Motor neuron (in vitro differentiated cells): ENCODE data around the gene RFC2. TPM values are rescaled to one million over a fixed set of nuclear protein-coding genes. Genes with fewer than 3 reads are reported as not detected.
"Not testable (repeated sequence)": the region's sequence is repeated elsewhere in the genome, so short reads cannot be mapped to it uniquely, and the experiment has no call there.

Experiments used
- ATAC-seq, 8 experiments: fragments of 200-7000 bp; cut with Tn5 transposase; replicated peaks in 6 of 8; 2 replicates each; pipeline ENCODE4 v1.8.0; 2021; ENCODE audit warnings: mild to moderate bottlenecking in 8 of 8, moderate library complexity in 8 of 8
- H3K27ac ChIP-seq, 2 donors: fragments of 250-450 bp; sonication (Bioruptor Pico); 2 replicates each; pipeline ENCODE4 v1.9.0; 2021; ENCODE audit warnings: antibody characterized with exemption in 2 of 2, mild to moderate bottlenecking in 2 of 2, moderate library complexity in 1 of 2
- H3K4me1 ChIP-seq, 2 donors: fragments of 250-450 bp; sonication (Bioruptor Pico); replicated peaks in 1 of 2; 2 replicates each; pipeline ENCODE4 v1.6.1; 2021; ENCODE audit warnings: antibody characterized with exemption in 2 of 2, mild to moderate bottlenecking in 2 of 2, moderate library complexity in 1 of 2
- H3K4me3 ChIP-seq, 5 donors: fragments of 250-450 bp; sonication (Bioruptor Pico); 2 replicates each; pipeline ENCODE4 v1.9.0; 2021; ENCODE audit warnings: antibody characterized with exemption in 5 of 5, mild to moderate bottlenecking in 5 of 5, moderate library complexity in 4 of 5
- WGBS, 10 experiments: fragments of 450-650 bp; shearing (Covaris generic); methylation state at CpG; one replicate each; pipeline ENCODE4 v1.0.0; 2022; 5-methylcytosine and 5-hydroxymethylcytosine counted together
- in situ Hi-C, 9 experiments: fragments of 400-800 bp; cut with MboI; loops; one replicate each; pipeline ENCODE4 v1.15.0; 2021; ENCODE audit warnings: low sequenced_read_pairs in 9 of 9, low pct_unique_long_range_greater_than_20kb in 2 of 9; ENCODE audit not compliant: unreplicated experiment in 9 of 9
- total RNA-seq, 8 experiments: library from RNA; unstranded; fragments of 300-600 nt; gene quantifications; 2 replicates each; pipeline versions ENCODE4 v1.2.3 to v1.2.4, GENCODE V29; 2022

Gene RFC2
- total RNA-seq, 8 experiments from 2014 or later: 10.3 to 53.0 (median 18.7) TPM

- no peak overlapping the region for H3K4me3 ChIP-seq
- ATAC-seq: peak in 2 of 8 experiments; percentile 11 to 24
- in situ Hi-C loops: loop anchor here in 4 of 9 experiments (25.0 kb wide), 2 partner anchors 168 to 357 kb away; partner anchors contain the start of gene TMEM270 (in 1 of the 4)
- 40 to 100% (median 82%) methylated on average over 1 to 4 of the region's 11 CpGs; no CpG with 5 or more reads in 6 of the 10 experiments for WGBS, 10 experiments
- H3K4me1 ChIP-seq: no peaks in the 10 kb centered on the region
- no peak overlapping the region for H3K27ac ChIP-seq
Measured at GRCh38 chr7:74219416-74219815, 34.8 kb downstream of the RFC2 start.

GRCh38 chr7:74218343-74218698 lies 35.9 kb downstream of the RFC2 start:
- in situ Hi-C loops: loop anchor here in 4 of 9 experiments (25.0 kb wide), 2 partner anchors 169 to 356 kb away; partner anchors contain the start of gene TMEM270 (in 1 of the 4)
- Histone ChIP-seq H3K4me3 (no peak overlapping the region), H3K4me1 (no peaks in the 10 kb centered on the region), H3K27ac (no peak overlapping the region)
- ATAC-seq: no peak
- 75 to 100% (median 88%) methylated on average over 1 to 2 of the region's 2 CpGs; no CpG with 5 or more reads in 3 of the 10 experiments for WGBS, 10 experiments

- in situ Hi-C loops: loop anchor here in 4 of 9 experiments (25.0 kb wide), 2 partner anchors 170 to 355 kb away; partner anchors contain the start of gene TMEM270 (in 1 of the 4)
- Histone ChIP-seq H3K4me1 (no peaks in the 10 kb centered on the region), H3K4me3 (no peak overlapping the region), H3K27ac (no peak overlapping the region)
- WGBS, 10 experiments: 20 to 100% (median 83%) methylated on average over 1 to 6 of the region's 20 CpGs; no CpG with 5 or more reads in 4 of the 10 experiments
- no peak for ATAC-seq
Measured at GRCh38 chr7:74217455-74218342, 36.5 kb downstream of the RFC2 start.

- Histone ChIP-seq H3K4me3 (no peak overlapping the region), H3K4me1 (no peaks in the 10 kb centered on the region), H3K27ac (no peak overlapping the region)
- in situ Hi-C loops: loop anchor here in 4 of 9 experiments (25.0 kb wide), 2 partner anchors 171 to 354 kb away; partner anchors contain the start of gene TMEM270 (in 1 of the 4)
- WGBS, 10 experiments: 0 to 100% (median 76%) methylated on average over 1 to 3 of the region's 8 CpGs; no CpG with 5 or more reads in 3 of the 10 experiments
- ATAC-seq: no peak
Measured at GRCh38 chr7:74216361-74216761, 37.8 kb downstream of the RFC2 start.

GRCh38 chr7:74215921-74216320 lies 38.3 kb downstream of the RFC2 start:
- ATAC-seq: no peak
- Histone ChIP-seq H3K27ac (no peak overlapping the region), H3K4me3 (no peak overlapping the region), H3K4me1 (no peaks in the 10 kb centered on the region)
- WGBS, 10 experiments: 46 to 71% (median 67%) methylated on average over 2 to 5 of the region's 15 CpGs; no CpG with 5 or more reads in 7 of the 10 experiments
- in situ Hi-C loops: loop anchor here in 4 of 9 experiments (25.0 kb wide), 2 partner anchors 171 to 354 kb away; partner anchors contain the start of gene TMEM270 (in 1 of the 4)

GRCh38 chr7:74214816-74215630 lies 39.2 kb downstream of the RFC2 start:
- H3K27ac ChIP-seq: no peak overlapping the region
- no peaks in the 10 kb centered on the region for H3K4me1 ChIP-seq
- ATAC-seq: no peak
- WGBS, 10 experiments: 43 to 90% (median 81%) methylated on average over 4 to 8 of the region's 21 CpGs; no CpG with 5 or more reads in 6 of the 10 experiments
- no peak overlapping the region for H3K4me3 ChIP-seq
- in situ Hi-C loops: loop anchor here in 4 of 9 experiments (25.0 kb wide), 2 partner anchors 172 to 353 kb away; partner anchors contain the start of gene TMEM270 (in 1 of the 4)

- WGBS, 10 experiments: 88 to 100% methylated on average over 1 to 5 of the region's 11 CpGs; no CpG with 5 or more reads in 8 of the 10 experiments
- no peak for ATAC-seq
- Histone ChIP-seq H3K4me3 (no peak overlapping the region), H3K4me1 (no peaks in the 10 kb centered on the region), H3K27ac (no peak overlapping the region)
- in situ Hi-C loops: loop anchor here in 4 of 9 experiments (25.0 kb wide), 2 partner anchors 175 to 350 kb away; partner anchors contain the start of gene TMEM270 (in 1 of the 4)
Measured at GRCh38 chr7:74212661-74213060, 41.5 kb downstream of the RFC2 start.

GRCh38 chr7:74208241-74208640 lies 46.0 kb downstream of the RFC2 start:
- WGBS, 10 experiments: 40 to 100% (median 83%) methylated on average over 1 to 3 of the region's 7 CpGs; no CpG with 5 or more reads in 2 of the 10 experiments
- not testable (repeated sequence) for H3K4me1 ChIP-seq, H3K4me3 ChIP-seq, H3K27ac ChIP-seq, ATAC-seq
- in situ Hi-C loops: loop anchor here in 4 of 9 experiments (25.0 kb wide), 2 partner anchors 179 to 346 kb away; partner anchors contain the start of gene TMEM270 (in 1 of the 4)

GRCh38 chr7:74207586-74207985 lies 46.6 kb downstream of the RFC2 start:
- Histone ChIP-seq H3K27ac (no peak overlapping the region), H3K4me1 (no peaks in the 10 kb centered on the region), H3K4me3 (no peak overlapping the region)
- 44 to 90% (median 67%) methylated on average over 2 to 9 of the region's 11 CpGs; no CpG with 5 or more reads in 3 of the 10 experiments for WGBS, 10 experiments
- in situ Hi-C loops: loop anchor here in 4 of 9 experiments (25.0 kb wide), 2 partner anchors 180 to 345 kb away; partner anchors contain the start of gene TMEM270 (in 1 of the 4)
- no peak for ATAC-seq

GRCh38 chr7:74206589-74207120 lies 47.5 kb downstream of the RFC2 start:
- H3K4me3 ChIP-seq: no peak overlapping the region
- peak; percentile 83 to 95 (median 85) for ATAC-seq
- 0 to 20% (median 3%) methylated on average over 2 to 7 of the region's 23 CpGs; no CpG with 5 or more reads in 4 of the 10 experiments for WGBS, 10 experiments

GRCh38 chr7:74206052-74206451 lies 48.1 kb downstream of the RFC2 start:
- 60 to 100% (median 87%) methylated on average over 1 to 10 of the region's 10 CpGs; no CpG with 5 or more reads in 2 of the 10 experiments for WGBS, 10 experiments
- not testable (repeated sequence) for H3K4me3 ChIP-seq, H3K4me1 ChIP-seq, H3K27ac ChIP-seq, ATAC-seq
- in situ Hi-C loops: loop anchor here in 4 of 9 experiments (25.0 kb wide), 2 partner anchors 181 to 344 kb away; partner anchors contain the start of gene TMEM270 (in 1 of the 4)

More at GRCh38 chr7:74206589-74207120, 47.5 kb downstream of the RFC2 start:
- in situ Hi-C loops: loop anchor here in 4 of 9 experiments (25.0 kb wide), 2 partner anchors 181 to 344 kb away; partner anchors contain the start of gene TMEM270 (in 1 of the 4)
- Histone ChIP-seq H3K27ac (no peak overlapping the region), H3K4me1 (no peaks in the 10 kb centered on the region)
